ENCODE data around the gene P2RX2. TPM values are rescaled to one million over a fixed set of nuclear protein-coding genes. Genes with fewer than 3 reads are reported as not detected.

The P2RX2 gene
- total and polyA plus RNA-seq, 2 experiments from 2014 or later: 1.1 to 1.7 TPM

- TF ChIP-seq REST (IDR thresholded peaks at IDR 0.05; ENCODE audit: unreplicated experiment): no peak
Measured at GRCh38 chr12:132660052-132660451, 41.5 kb downstream of the P2RX2 start (continued).

GRCh38 chr12:132660996-132661395, 42.4 kb downstream of the P2RX2 start:
- Mint-ChIP-seq H3K27ac (no peak overlapping the region), H3K4me3 (no peak overlapping the region; the same call in 2 of the 3 replicates), H3K9me3 (no peaks in the 10 kb centered on the region), H3K4me1 (no peaks in the 10 kb centered on the region), H3K27me3 (ENCODE audit: insufficient read depth, low read depth, poor library complexity) (peaks cover 2% of the 10 kb centered on the region), H3K36me3 (ENCODE audit: low read depth) (peaks cover 96% of the 10 kb centered on the region)
- Histone ChIP-seq H3K27me3 (ENCODE audit: insufficient read depth) (no peaks in the 10 kb centered on the region), H2AFZ (no peak overlapping the region), H3K79me2 (replicated peaks; ENCODE audit: insufficient read depth) (no peaks in the 10 kb centered on the region), H3K4me2 (no peak overlapping the region), H3K36me3 (ENCODE audit: insufficient read depth) (peaks cover 63% of the 10 kb centered on the region), H3K4me3 (no peak overlapping the region), H3K4me1 (ENCODE audit: insufficient read depth) (no peaks in the 10 kb centered on the region), H3F3A (replicated peaks; ENCODE audit: low read depth) (0 out of 2 replicates have a peak, but pooled peaks cover 12% of the 10 kb centered on the region), H4K20me1 (replicated peaks; ENCODE audit: insufficient read depth) (peaks cover 6% of the 10 kb centered on the region), H3K9me2 (ENCODE audit: insufficient read depth) (no peaks in the 10 kb centered on the region), H3K27ac (ENCODE audit: low read depth) (no peak overlapping the region)
- ATAC-seq (no peak), DNase-seq (ENCODE audit: low spot score) (no peak)
- TF ChIP-seq STAT1 (IDR thresholded peaks at IDR 0.05; ENCODE audit: unreplicated experiment): no peak

- no peaks in the 10 kb centered on the region for H3K9me2 ChIP-seq (ENCODE audit: insufficient read depth)
- H3K27me3 Mint-ChIP-seq (ENCODE audit: insufficient read depth, low read depth, poor library complexity): peaks cover 2% of the 10 kb centered on the region
- TF ChIP-seq CREB1 (CRISPR knock-in tag; IDR thresholded peaks at IDR 0.05; ENCODE audit: low read depth) (no peak), STAT1 (IDR thresholded peaks at IDR 0.05; ENCODE audit: unreplicated experiment) (no peak), POLR2AphosphoS5 (IDR thresholded peaks at IDR 0.05; ENCODE audit: low read depth) (no peak), ZNF331 (CRISPR knock-in tag; IDR thresholded peaks at IDR 0.05; ENCODE audit: low read depth) (no peak), CTCF (conservative IDR thresholded peaks at IDR 0.05; ENCODE audit: low read depth in 2 of 2) (no peak), EZH2phosphoT487 (IDR thresholded peaks at IDR 0.05; ENCODE audit: unreplicated experiment) (no peak), REST (IDR thresholded peaks at IDR 0.05; ENCODE audit: unreplicated experiment) (no peak)
Measured at GRCh38 chr12:132661972-132662371, 43.4 kb downstream of the P2RX2 start.

More at GRCh38 chr12:132661972-132662371, 43.4 kb downstream of the P2RX2 start:
- Mint-ChIP-seq H3K9me3 (no peaks in the 10 kb centered on the region), H3K4me1 (no peaks in the 10 kb centered on the region), H3K36me3 (ENCODE audit: low read depth) (peaks cover 99% of the 10 kb centered on the region), H3K27ac (no peak overlapping the region), H3K4me3 (no peak overlapping the region)
- H4K20me1 ChIP-seq (replicated peaks; ENCODE audit: insufficient read depth): peaks cover 6% of the 10 kb centered on the region
- no peak overlapping the region for H3K4me3 ChIP-seq
- no peaks in the 10 kb centered on the region for H3K4me1 ChIP-seq (ENCODE audit: insufficient read depth)
- no peaks in the 10 kb centered on the region for H3K27me3 ChIP-seq (ENCODE audit: insufficient read depth)
- DNase-seq (ENCODE audit: low spot score) (no peak), ATAC-seq (no peak)
- H3K4me2 ChIP-seq: no peak overlapping the region
- peaks cover 55% of the 10 kb centered on the region for H3K36me3 ChIP-seq (ENCODE audit: insufficient read depth)
- H3F3A ChIP-seq (replicated peaks; ENCODE audit: low read depth): 0 out of 2 replicates have a peak, but pooled peaks cover 12% of the 10 kb centered on the region
- H2AFZ ChIP-seq: no peak overlapping the region
- H3K27ac ChIP-seq (ENCODE audit: low read depth): no peak overlapping the region
- H3K79me2 ChIP-seq (replicated peaks; ENCODE audit: insufficient read depth): no peaks in the 10 kb centered on the region
